Activated CD4-positive, CD25-positive, alpha-beta regulatory T cell treated with anti-CD3 and anti-CD28 coated beads, Interleukin-2, amount 50 U/mL, for 24 hours (primary cell): ENCODE measurements around the gene CISD2.
"Not testable (repeated sequence)": the region's sequence is repeated elsewhere in the genome, so short reads cannot be mapped to it uniquely, and the experiment has no call there.

ENCODE experiments used
- ATAC-seq, 2 donors: fragments of 150-1000 bp; cut with Tn5 transposase; one replicate each; pipeline ENCODE4 v1.10.0; 2021; ENCODE audit warnings: mild to moderate bottlenecking in 1 of 2, moderate library complexity in 1 of 2

The CISD2 gene

GRCh38 chr4:102850370-102850769 lies 18.4 kb upstream of the CISD2 start:
- ATAC-seq, result no peak

- ATAC-seq, result no peak
Observed at GRCh38 chr4:102858828-102859464, 9.8 kb upstream of the CISD2 start.

GRCh38 chr4:102860611-102861324 lies 8.0 kb upstream of the CISD2 start:
- ATAC-seq, result no peak

- ATAC-seq, result no peak
Observed at GRCh38 chr4:102862016-102862415, 6.8 kb upstream of the CISD2 start.

- ATAC-seq, result no peak
Observed at GRCh38 chr4:102862747-102863146, 6.0 kb upstream of the CISD2 start.

- not testable (repeated sequence) for ATAC-seq
Observed at GRCh38 chr4:102865327-102865726, 3.5 kb upstream of the CISD2 start.

- no peak for ATAC-seq
Observed at GRCh38 chr4:102867278-102868152, 1.3 kb upstream of the CISD2 start.

- ATAC-seq, result no peak
Observed at GRCh38 chr4:102868153-102868780, 525 bp upstream of the CISD2 start.

- ATAC-seq, result peak; percentile 29 to 34
Observed at GRCh38 chr4:102869569-102870197, 891 bp downstream of the CISD2 start.

- ATAC-seq, result no peak
Observed at GRCh38 chr4:102871772-102872171, 3.0 kb downstream of the CISD2 start.

GRCh38 chr4:102877477-102878106 lies 8.8 kb downstream of the CISD2 start:
- not testable (repeated sequence) for ATAC-seq

GRCh38 chr4:102878349-102878748 lies 9.6 kb downstream of the CISD2 start:
- not testable (repeated sequence) for ATAC-seq

GRCh38 chr4:102878901-102879300 lies 10.1 kb downstream of the CISD2 start:
- no peak for ATAC-seq

GRCh38 chr4:102881343-102881742 lies 12.6 kb downstream of the CISD2 start:
- no peak for ATAC-seq

- ATAC-seq, result no peak
Observed at GRCh38 chr4:102883278-102883677, 14.5 kb downstream of the CISD2 start.

GRCh38 chr4:102888570-102888969 lies 19.8 kb downstream of the CISD2 start:
- not testable (repeated sequence) for ATAC-seq

GRCh38 chr4:102889866-102890265 lies 21.1 kb downstream of the CISD2 start:
- ATAC-seq, result peak in 1 of 2 donors; percentile 73

GRCh38 chr4:102896547-102896946 lies 27.8 kb downstream of the CISD2 start:
- ATAC-seq, result not testable (repeated sequence)

GRCh38 chr4:102897610-102898009 lies 28.8 kb downstream of the CISD2 start:
- not testable (repeated sequence) for ATAC-seq

GRCh38 chr4:102901804-102902203 lies 33.0 kb downstream of the CISD2 start:
- ATAC-seq, result no peak

GRCh38 chr4:102918859-102919258 lies 50.1 kb downstream of the CISD2 start:
- no peak for ATAC-seq

GRCh38 chr4:102919697-102920096 lies 50.9 kb downstream of the CISD2 start:
- ATAC-seq, result not testable (repeated sequence)
